HepG2 (cell line): Measurements from ENCODE around the gene HDAC10. TPM values are rescaled to one million over a fixed set of nuclear protein-coding genes. Genes with fewer than 3 reads are reported as not detected.

Experiments
- AFF4 ChIP-seq: sonication (generic); formaldehyde crosslinking; IDR thresholded peaks from 2 replicates; pipeline ENCODE4 v1.4.0; 2020; ENCODE audit warnings: missing genetic modification reagents
- ATF2 ChIP-seq: sonication (generic); formaldehyde crosslinking; IDR thresholded peaks from 2 replicates; pipeline ENCODE4 v1.4.0; 2020; ENCODE audit warnings: missing genetic modification reagents
- ATF7-NPFF ChIP-seq: sonication (generic); formaldehyde crosslinking; IDR thresholded peaks from 2 replicates; pipeline ENCODE4 v1.8.1; 2023; ENCODE audit warnings: mild to moderate bottlenecking, low read depth, missing genetic modification reagents, moderate library complexity
- CENPBD1 ChIP-seq: sonication (generic); formaldehyde crosslinking; IDR thresholded peaks from 2 replicates; pipeline ENCODE4 v1.8.0; 2022; ENCODE audit warnings: missing genetic modification reagents, low read depth, mild to moderate bottlenecking, borderline replicate concordance
- CREM ChIP-seq, 2 experiments: sonication (generic) in 1 of 2; formaldehyde crosslinking in 1 of 2; IDR thresholded peaks; 2 replicates each; pipeline versions ENCODE4 v1.4.0 to v1.6.1; 2016 to 2020; ENCODE audit warnings: antibody characterized with exemption in 1 of 2, mild to moderate bottlenecking in 1 of 2, missing genetic modification reagents in 1 of 2
- GABPA ChIP-seq, 2 experiments: IDR thresholded peaks; 2 replicates each; pipeline ENCODE4 v1.6.1; 2011 to 2016; ENCODE audit warnings: low read depth in 2 of 2, low read length in 1 of 2, missing biosample characterization in 1 of 2, missing genetic modification characterization in 1 of 2
- MIER2 ChIP-seq: IDR thresholded peaks from 2 replicates; pipeline ENCODE4 v1.6.1; 2016; ENCODE audit warnings: missing biosample characterization, missing genetic modification reagents
- PHF20 ChIP-seq: sonication (generic); formaldehyde crosslinking; IDR thresholded peaks from 2 replicates; pipeline ENCODE4 v1.5.0; 2020; ENCODE audit warnings: mild to moderate bottlenecking, missing genetic modification reagents
- SMC3 ChIP-seq: IDR thresholded peaks from 2 replicates; pipeline ENCODE4 v1.6.1; 2011; ENCODE audit warnings: low read length, improper control_type of control experiment
- ZNF496 ChIP-seq: sonication (generic); formaldehyde crosslinking; IDR thresholded peaks from 2 replicates; pipeline ENCODE4 v1.8.1; 2023; ENCODE audit warnings: mild to moderate bottlenecking, moderate library complexity, missing genetic modification reagents; ENCODE audit not compliant: insufficient replicate concordance
- ZNF556 ChIP-seq: sonication (generic); formaldehyde crosslinking; IDR thresholded peaks from 2 replicates; pipeline ENCODE4 v1.4.0; 2020; ENCODE audit warnings: mild to moderate bottlenecking, missing genetic modification reagents, borderline replicate concordance
- ZNF766 ChIP-seq: sonication (generic); formaldehyde crosslinking; IDR thresholded peaks from 2 replicates; pipeline ENCODE4 v1.5.0; 2020; ENCODE audit warnings: missing genetic modification reagents, borderline replicate concordance
- ZNF773 ChIP-seq: sonication (generic); formaldehyde crosslinking; IDR thresholded peaks from 2 replicates; pipeline ENCODE4 v1.4.0; 2020; ENCODE audit warnings: missing genetic modification reagents, borderline replicate concordance
- ZNF788 ChIP-seq: sonication (generic); formaldehyde crosslinking; IDR thresholded peaks from 2 replicates; pipeline ENCODE4 v1.5.0; 2020; ENCODE audit warnings: mild to moderate bottlenecking, missing genetic modification reagents, borderline replicate concordance
- ZSCAN5A ChIP-seq: sonication (generic); formaldehyde crosslinking; IDR thresholded peaks from 2 replicates; pipeline ENCODE4 v1.8.0; 2022; ENCODE audit warnings: mild to moderate bottlenecking, missing genetic modification reagents, borderline replicate concordance
- polyA plus RNA-seq, 8 experiments: library from polyadenylated mRNA; depleted of rRNA in 3 of 8; stranded (reverse) in 7 of 8; unstranded in 1 of 8; fragments of >200 nt; fragmentation: Illumina TruSeq in 4 of 8; extraction: Trizol in 4 of 8; gene quantifications; 2 replicates each; pipeline versions ENCODE4 v1.2.1 to v1.2.3, GENCODE V29; 2011 to 2016; ENCODE audit warnings: low read depth in 4 of 8, missing spikeins in 1 of 8, mixed read lengths in 1 of 8; ENCODE audit not compliant: insufficient read depth in 1 of 8
- total RNA-seq, 5 experiments: library from RNA; depleted of rRNA; stranded (reverse); fragments of >200 nt; fragmentation: Illumina TruSeq; extraction: Trizol; gene quantifications; 2 replicates each; pipeline ENCODE4 v1.2.3, GENCODE V29; 2016; ENCODE audit warnings: low read depth in 1 of 5

Gene HDAC10
- total and polyA plus RNA-seq, 2 of the 13 experiments (the other 11 are each of a cell fraction or from before 2014, with no cell fraction given) = 13.9 to 14.9 TPM

- TF ChIP-seq AFF4 (CRISPR knock-in tag) (no peak), GABPA (IDR thresholded peaks at IDR 0.05; ENCODE audit: low read depth, low read length) (no peak), GABPA (CRISPR knock-in tag; IDR thresholded peaks at IDR 0.05; ENCODE audit: low read depth) (no peak), ATF7-NPFF (CRISPR knock-in tag) (no peak), ZSCAN5A (no peak), PHF20 (CRISPR knock-in tag) (no peak), ZNF556 (CRISPR knock-in tag) (0 out of 2 replicates have a peak, but pooled peaks have one; percentile 36), ATF2 (CRISPR knock-in tag) (no peak), ZNF496 (CRISPR knock-in tag) (no peak), MIER2 (no peak), SMC3 (no peak), ZNF773 (CRISPR knock-in tag) (no peak), CREM (IDR thresholded peaks at IDR 0.05) (no peak), CREM (CRISPR knock-in tag; IDR thresholded peaks at IDR 0.05) (no peak), ZNF788 (CRISPR knock-in tag) (no peak), ZNF766 (CRISPR knock-in tag) (no peak), CENPBD1 (CRISPR knock-in tag) (no peak)
These were observed 45.8 kb upstream of the HDAC10 start (continued) for GRCh38 chr22:50296658-50297490.
